GM12878 (cell line): ENCODE results near the gene SLC39A5. TPM values are rescaled to one million over a fixed set of nuclear protein-coding genes. Genes with fewer than 3 reads are reported as not detected.

Experiments
- ATAC-seq: fragments of 200-7000 bp; cut with Tn5 transposase; 3 replicates; pipeline ENCODE4 v1.9.1; 2020; ENCODE audit warnings: mild to moderate bottlenecking, moderate library complexity
- BruUV-seq: library from RNA; stranded (reverse); fragments of 400-500 nt; replicated peaks from 2 replicates; lab custom pipeline; 2021; lab: Mats Ljungman, UMichigan
- CTCF ChIA-PET: fragments of 300-600 bp; sonication (Branson Sonifier 250); formaldehyde crosslinking; extraction: SDS; loops from one replicate; lab custom pipeline; 2021; ENCODE audit warnings: inconsistent platforms; lab: Yijun Ruan, JAX
- POLR2A ChIA-PET: fragments of 350-600 bp; formaldehyde crosslinking; extraction: SDS; loops from one replicate; lab custom pipeline; 2021; ENCODE audit warnings: inconsistent platforms; lab: Charles Lee
- RAD21 ChIA-PET: fragments of 300-600 bp; sonication (Branson Sonifier 250); formaldehyde crosslinking; loops from one replicate; lab custom pipeline; 2023; ENCODE audit warnings: antibody characterized with exemption; ENCODE audit not compliant: unreplicated experiment; lab: Charles Lee
- SMC1A ChIA-PET: fragments of 300-600 bp; sonication (Branson Sonifier 250); formaldehyde crosslinking; loops from one replicate; lab custom pipeline; 2023; ENCODE audit not compliant: unreplicated experiment, uncharacterized antibody; lab: Charles Lee
- DNase-seq: peaks from one replicate; pipeline ENCODE4 v3.0.0-alpha.2; 2011; ENCODE audit warnings: low read depth, low spot score
- FAIRE-seq: peaks from 3 replicates; lab custom pipeline; 2011; peaks lifted over from hg19 to GRCh38; lab: Jason Lieb, UNC
- H2AFZ ChIP-seq: 2 replicates; pipeline ENCODE4 v1.6.0; 2011; ENCODE audit warnings: low read depth, low read length, control low read depth; ENCODE audit not compliant: control insufficient read depth
- H3K27ac ChIP-seq: 2 replicates; pipeline ENCODE4 v1.5.1; 2011; ENCODE audit warnings: control low read depth; ENCODE audit not compliant: control insufficient read depth, insufficient read depth
- H3K27me3 ChIP-seq, 2 experiments: replicated peaks in 1 of 2; 2 replicates each; pipeline versions ENCODE4 v1.6.0 to v1.6.1; 2011; ENCODE audit warnings: low read length in 1 of 2; ENCODE audit not compliant: control insufficient read depth in 2 of 2, insufficient read depth in 2 of 2
- H3K36me3 ChIP-seq, 2 experiments: 2 replicates each; pipeline ENCODE4 v1.5.1; 2011; ENCODE audit warnings: low read length in 1 of 2; ENCODE audit not compliant: control insufficient read depth in 2 of 2, insufficient read depth in 2 of 2
- H3K4me1 ChIP-seq: 2 replicates; pipeline ENCODE4 v1.6.1; 2011; ENCODE audit warnings: mild to moderate bottlenecking, low read length, moderate library complexity, mixed read lengths; ENCODE audit not compliant: control insufficient read depth, insufficient read depth
- H3K4me2 ChIP-seq: 2 replicates; pipeline ENCODE4 v1.6.0; 2011; ENCODE audit warnings: control low read depth; ENCODE audit not compliant: control insufficient read depth, insufficient read depth
- H3K4me3 ChIP-seq: fragments of 200-600 bp; sonication (generic); 2 replicates; pipeline ENCODE4 v1.5.1; 2016
- H3K79me2 ChIP-seq: 2 replicates; pipeline ENCODE4 v1.6.0; 2011; ENCODE audit warnings: low read length; ENCODE audit not compliant: control insufficient read depth, insufficient read depth
- H3K9ac ChIP-seq: 2 replicates; pipeline ENCODE4 v1.8.0; 2011; ENCODE audit warnings: low read length, control low read depth, mixed read lengths; ENCODE audit not compliant: control insufficient read depth, insufficient read depth
- H3K9me3 ChIP-seq: replicated peaks from 3 replicates; pipeline ENCODE4 v1.5.1; 2011; ENCODE audit warnings: mild to moderate bottlenecking, low read length; ENCODE audit not compliant: control insufficient read depth, insufficient read depth
- H4K20me1 ChIP-seq: 2 replicates; pipeline ENCODE4 v1.6.0; 2011; ENCODE audit not compliant: control insufficient read depth, insufficient read depth
- FOS ChIP-seq: IDR thresholded peaks from 3 replicates; pipeline ENCODE4 v1.6.1; 2011; ENCODE audit warnings: borderline replicate concordance; ENCODE audit not compliant: insufficient read length; ENCODE audit errors: extremely low read depth
- LARP7 ChIP-seq: fragments of 450-650 bp; IDR thresholded peaks from 2 replicates; pipeline ENCODE4 v1.6.1; 2017; ENCODE audit warnings: mild to moderate bottlenecking
- NR2F1 ChIP-seq: fragments of 450-650 bp; conservative IDR thresholded peaks from 2 replicates; pipeline ENCODE4 v1.6.1; 2017; ENCODE audit warnings: mild to moderate bottlenecking
- PBX3 ChIP-seq: IDR thresholded peaks from 2 replicates; pipeline ENCODE4 v1.6.1; 2011; ENCODE audit warnings: mild to moderate bottlenecking, low read depth, low read length, moderate library complexity; ENCODE audit not compliant: insufficient replicate concordance
- PRDM15 ChIP-seq: fragments of 450-650 bp; formaldehyde crosslinking; IDR thresholded peaks from 2 replicates; pipeline ENCODE4 v1.4.0; 2020; ENCODE audit warnings: mild to moderate bottlenecking, moderate library complexity
- RUNX3 ChIP-seq: IDR thresholded peaks from 2 replicates; pipeline ENCODE4 v1.6.1; 2012; ENCODE audit warnings: low read length, inconsistent platforms
- SMC3 ChIP-seq: IDR thresholded peaks from 2 replicates; pipeline ENCODE4 v1.6.1; 2011; ENCODE audit warnings: low read length, improper control_type of control experiment, borderline replicate concordance
- SREBF1 ChIP-seq: IDR thresholded peaks from 2 replicates; pipeline ENCODE4 v1.6.1; 2012; ENCODE audit warnings: mild to moderate bottlenecking, low read length
- ZNF24 ChIP-seq: fragments of 450-650 bp; IDR thresholded peaks from 2 replicates; pipeline ENCODE4 v1.6.1; 2017; ENCODE audit warnings: antibody characterized with exemption, mild to moderate bottlenecking
- ZSCAN29 ChIP-seq: fragments of 450-650 bp; IDR thresholded peaks from 2 replicates; pipeline ENCODE4 v1.6.1; 2017; ENCODE audit warnings: mild to moderate bottlenecking, moderate library complexity
- WGBS: methylation state at CpG from one replicate; pipeline ENCODE4 v1.1.6; 2016; ENCODE audit warnings: low lambda C conversion rate; ENCODE audit not compliant: insufficient replicate concordance, insufficient coverage; ENCODE audit errors: missing lambda C conversion rate; 5-methylcytosine and 5-hydroxymethylcytosine counted together
- in situ Hi-C: fragments of 300-500 bp; cut with MboI; formaldehyde crosslinking; loops from 9 replicates; pipeline ENCODE4 v1.14.3; 2018; ENCODE audit warnings: mixed read lengths
- intact Hi-C: fragments of 100-400 bp; cut with micrococcal nuclease; formaldehyde crosslinking; loops from one replicate; pipeline ENCODE4 v1.14.2; 2022; ENCODE audit not compliant: unreplicated experiment
- polyA plus RNA-seq, 11 experiments: library from polyadenylated mRNA; depleted of rRNA in 4 of 11; unstranded in 6 of 11; stranded (reverse) in 5 of 11; fragments of >200 nt; fragmentation: Nextera tagmentation in 4 of 11; fragmentation: Illumina TruSeq in 1 of 11; extraction: Ambion mirVana in 4 of 11; extraction: Trizol in 1 of 11; gene quantifications; 1 replicate in 1 of 11; 2 replicates in 10 of 11; pipeline versions ENCODE4 v1.2.1 to v1.2.3, GENCODE V29; 2011 to 2016; ENCODE audit warnings: inconsistent platforms in 2 of 11, missing spikeins in 2 of 11, low read depth in 1 of 11
- total RNA-seq, 4 experiments: library from RNA; depleted of rRNA in 3 of 4; stranded (reverse); fragments of >200 nt in 3 of 4; fragmentation: Illumina TruSeq in 1 of 4; extraction: Trizol in 1 of 4; gene quantifications; 2 replicates each; pipeline versions ENCODE4 v1.2.1 to v1.2.3, GENCODE V29; 2013 to 2021
- TF ChIP-seq, protein P1 (sequence below): fragments of 450-650 bp; IDR thresholded peaks from 2 replicates; pipeline ENCODE4 v1.6.1; 2017; ENCODE audit warnings: mild to moderate bottlenecking, moderate library complexity

SLC39A5 gene
- total and polyA plus RNA-seq, 10 of the 15 experiments (the other 5 are each of a cell fraction or from before 2014, with no cell fraction given): 0.15 to 0.56 (median 0.15) TPM; not detected in 7

- TF ChIP-seq PBX3 (no peak), PRDM15 (CRISPR knock-in tag) (no peak), FOS (no peak), SREBF1 (no peak), ZNF24 (no peak)
Observed at GRCh38 chr12:56229082-56229481, 769 bp upstream of the SLC39A5 start (continued).

DNA sequence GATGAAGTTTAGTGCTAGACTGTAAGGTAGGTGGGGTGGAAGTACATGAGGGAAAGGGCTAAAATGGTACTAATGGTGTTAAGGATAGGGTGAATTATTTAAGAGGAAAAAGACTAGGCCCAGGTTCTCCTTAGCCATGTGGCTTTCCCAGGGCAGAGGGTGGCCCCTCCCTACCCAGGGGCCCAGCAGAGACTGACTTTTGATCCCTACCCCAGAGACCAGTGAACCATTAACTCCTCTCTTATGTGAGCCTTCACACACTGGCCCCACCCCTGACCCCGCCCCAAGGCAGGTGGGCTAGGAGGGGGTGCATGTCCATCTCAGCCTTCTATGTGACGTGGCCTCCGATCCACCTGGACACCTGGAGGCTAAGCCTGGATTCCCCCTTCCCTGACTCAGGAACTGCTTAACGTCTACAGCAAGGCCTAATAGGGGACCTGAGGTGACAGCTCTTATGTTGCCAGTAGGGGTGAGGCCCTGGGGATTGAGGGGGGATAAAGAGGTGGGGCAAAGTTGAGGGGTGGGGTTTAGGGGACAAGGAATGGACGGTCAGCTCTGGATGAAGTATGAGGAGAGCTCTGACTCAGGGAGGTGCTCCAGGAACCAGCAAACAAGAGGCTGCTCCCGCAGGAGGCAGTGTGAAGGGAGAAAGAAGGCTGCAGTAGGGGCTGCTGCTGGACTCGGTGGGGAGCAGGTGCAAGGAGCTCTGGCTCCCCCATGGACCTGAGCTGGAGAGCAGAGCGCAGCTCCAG is 757 bp downstream of the SLC39A5 start:
- H3K27me3 ChIP-seq: no peaks in the 10 kb centered on the region
- CTCF ChIA-PET: interaction anchor here (0.6 to 0.9 kb wide), 2 partner anchors 18 to 234 kb away, joined by 3 read pairs; no protein-coding TSS in a partner anchor
- FAIRE-seq: no peak
- peaks cover 0 to 2% of the 10 kb centered on the region in 2 experiments; a peak in 2 of 4 replicates for H3K36me3 ChIP-seq
- no peak overlapping the region for H3K4me2 ChIP-seq
- no peak overlapping the region for H2AFZ ChIP-seq
- H3K4me3 ChIP-seq: no peak overlapping the region
- peak; percentile 24; the same call in 1 of the 3 replicates for ATAC-seq
- SMC1A ChIA-PET: interaction anchor here (1.0 kb wide), 1 partner anchor 10 kb away, joined by 3 read pairs; no protein-coding TSS in a partner anchor
- in situ Hi-C loops: no loop called here
- intact Hi-C loops: no loop called here
- no peak overlapping the region for H3K27ac ChIP-seq
- DNase-seq: no peak
- RAD21 ChIA-PET: interaction anchor here (1.7 kb wide), 1 partner anchor 24 kb away, joined by 6 read pairs; no protein-coding TSS in a partner anchor
- no peaks in the 10 kb centered on the region for H3K4me1 ChIP-seq
- H3K79me2 ChIP-seq: no peaks in the 10 kb centered on the region
- no peak overlapping the region for H3K9ac ChIP-seq
- POLR2A ChIA-PET: no interaction called here
- BruUV-seq: no TSS peak
- 45% methylated on average over 8 of the region's 8 CpGs for WGBS
- H3K9me3 ChIP-seq: no peaks in the 10 kb centered on the region
- no peaks in the 10 kb centered on the region for H4K20me1 ChIP-seq
- TF ChIP-seq NR2F1: no peak
- TF ChIP-seq ZSCAN29: no peak
- TF ChIP-seq SMC3: no peak
- TF ChIP-seq, protein P1, sequence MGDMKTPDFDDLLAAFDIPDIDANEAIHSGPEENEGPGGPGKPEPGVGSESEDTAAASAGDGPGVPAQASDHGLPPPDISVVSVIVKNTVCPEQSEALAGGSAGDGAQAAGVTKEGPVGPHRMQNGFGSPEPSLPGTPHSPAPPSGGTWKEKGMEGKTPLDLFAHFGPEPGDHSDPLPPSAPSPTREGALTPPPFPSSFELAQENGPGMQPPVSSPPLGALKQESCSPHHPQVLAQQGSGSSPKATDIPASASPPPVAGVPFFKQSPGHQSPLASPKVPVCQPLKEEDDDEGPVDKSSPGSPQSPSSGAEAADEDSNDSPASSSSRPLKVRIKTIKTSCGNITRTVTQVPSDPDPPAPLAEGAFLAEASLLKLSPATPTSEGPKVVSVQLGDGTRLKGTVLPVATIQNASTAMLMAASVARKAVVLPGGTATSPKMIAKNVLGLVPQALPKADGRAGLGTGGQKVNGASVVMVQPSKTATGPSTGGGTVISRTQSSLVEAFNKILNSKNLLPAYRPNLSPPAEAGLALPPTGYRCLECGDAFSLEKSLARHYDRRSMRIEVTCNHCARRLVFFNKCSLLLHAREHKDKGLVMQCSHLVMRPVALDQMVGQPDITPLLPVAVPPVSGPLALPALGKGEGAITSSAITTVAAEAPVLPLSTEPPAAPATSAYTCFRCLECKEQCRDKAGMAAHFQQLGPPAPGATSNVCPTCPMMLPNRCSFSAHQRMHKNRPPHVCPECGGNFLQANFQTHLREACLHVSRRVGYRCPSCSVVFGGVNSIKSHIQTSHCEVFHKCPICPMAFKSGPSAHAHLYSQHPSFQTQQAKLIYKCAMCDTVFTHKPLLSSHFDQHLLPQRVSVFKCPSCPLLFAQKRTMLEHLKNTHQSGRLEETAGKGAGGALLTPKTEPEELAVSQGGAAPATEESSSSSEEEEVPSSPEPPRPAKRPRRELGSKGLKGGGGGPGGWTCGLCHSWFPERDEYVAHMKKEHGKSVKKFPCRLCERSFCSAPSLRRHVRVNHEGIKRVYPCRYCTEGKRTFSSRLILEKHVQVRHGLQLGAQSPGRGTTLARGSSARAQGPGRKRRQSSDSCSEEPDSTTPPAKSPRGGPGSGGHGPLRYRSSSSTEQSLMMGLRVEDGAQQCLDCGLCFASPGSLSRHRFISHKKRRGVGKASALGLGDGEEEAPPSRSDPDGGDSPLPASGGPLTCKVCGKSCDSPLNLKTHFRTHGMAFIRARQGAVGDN: no peak
- no peak for TF ChIP-seq LARP7
- TF ChIP-seq RUNX3: no peak
